Posterior vena cava (tissue), 2 donors: ENCODE data around the gene DOK6. TPM values are rescaled to one million over a fixed set of nuclear protein-coding genes. Genes with fewer than 3 reads are reported as not detected.

Experiments used
- DNase-seq: peaks from one replicate; pipeline ENCODE4 v3.0.0-alpha.2; 2020; ENCODE audit warnings: low spot score
- intact Hi-C, 2 donors: fragments of 100-400 bp; cut with DNase I; formaldehyde crosslinking; loops; one replicate each; pipeline versions ENCODE4 v1.14.1 to v1.14.2; 2022 to 2023
- total RNA-seq, 2 donors: library from RNA; stranded (reverse); fragmentation: NEBNext Ultra II Directional; extraction: Animal tissue kit (Norgen Biotek cat#: 25700); gene quantifications; one replicate each; pipeline ENCODE4 v1.2.1, GENCODE V29; 2021
- donor health status: DM: yes; HTN: yes; CAD: no.
- donor health status: DM: yes; HTN: yes; CAD: no.

The DOK6 gene
- total RNA-seq, 2 donors from 2014 or later = 7.2 to 8.7 TPM

DNA sequence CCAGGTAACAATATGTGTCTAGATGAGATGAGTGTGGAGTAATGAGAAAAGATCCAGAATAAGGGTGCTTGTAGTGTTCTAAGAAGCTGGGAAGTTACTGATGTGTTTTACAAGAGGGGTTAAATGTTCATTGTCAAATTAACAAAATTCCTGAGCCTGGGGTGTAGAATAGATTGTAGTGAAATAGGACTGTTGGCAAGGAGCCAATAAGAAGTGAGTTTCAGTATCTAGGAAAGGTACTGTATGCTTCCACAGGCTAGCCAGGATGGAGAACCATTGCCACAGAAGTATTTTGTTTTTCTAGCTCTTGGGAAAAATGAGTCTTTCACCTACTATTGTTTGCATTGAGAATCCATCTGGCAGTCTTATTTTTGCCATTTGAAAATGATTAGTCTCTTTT, 10.5 kb downstream of the DOK6 start:
- no peak for DNase-seq
- intact Hi-C loops = loop anchor here in 1 of 2 donors (5.0 kb wide), 1 partner anchor 539 kb away; no protein-coding TSS in a partner anchor

DNA sequence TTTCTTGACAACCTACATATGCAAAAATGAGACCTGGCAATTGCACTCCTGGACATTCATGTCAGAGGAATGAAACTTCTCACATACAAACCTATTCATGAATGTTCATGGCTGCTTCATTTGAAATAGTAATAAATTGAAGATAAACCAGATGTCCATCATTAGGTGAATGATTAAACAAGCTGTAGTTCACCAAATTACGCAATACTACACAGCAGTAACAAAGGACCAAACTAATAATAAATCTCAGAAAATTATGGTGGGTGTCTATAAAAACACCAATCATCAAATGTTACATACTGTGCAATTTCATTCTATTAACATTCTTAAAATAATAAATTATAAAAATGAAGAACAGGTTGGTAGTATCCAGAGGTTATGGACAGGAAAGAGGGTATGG, 13.5 kb downstream of the DOK6 start:
- intact Hi-C loops = loop anchor here in 1 of 2 donors (5.0 kb wide), 1 partner anchor 542 kb away; no protein-coding TSS in a partner anchor

DNA sequence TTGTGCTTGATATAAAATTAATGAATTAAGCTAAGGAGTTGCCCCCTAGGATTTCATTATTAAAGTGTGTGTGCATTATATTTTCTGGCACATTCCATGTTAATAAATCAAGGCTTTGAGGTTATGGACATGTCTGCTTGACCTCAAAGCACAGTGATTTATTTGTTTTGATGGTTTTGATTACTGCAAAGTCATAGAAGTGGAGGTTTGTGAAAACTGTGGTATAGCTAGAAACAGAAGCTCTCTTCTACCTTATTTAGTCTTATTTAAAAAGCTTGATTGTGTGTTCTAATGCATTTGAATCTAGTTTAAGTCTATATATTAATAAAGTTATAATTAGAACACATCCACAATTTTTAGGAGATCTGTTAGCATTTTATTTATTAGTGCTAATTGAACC, 32.2 kb downstream of the DOK6 start:
- intact Hi-C loops = no loop called here

More for the DNA sequence above, 13.5 kb downstream of the DOK6 start:
- DNase-seq = no peak

GRCh38 chr18:69435000-69435399, 34.3 kb downstream of the DOK6 start:
- DNase-seq = no peak
- intact Hi-C loops = no loop called here

More for the DNA sequence above, 32.2 kb downstream of the DOK6 start:
- no peak for DNase-seq

DNA sequence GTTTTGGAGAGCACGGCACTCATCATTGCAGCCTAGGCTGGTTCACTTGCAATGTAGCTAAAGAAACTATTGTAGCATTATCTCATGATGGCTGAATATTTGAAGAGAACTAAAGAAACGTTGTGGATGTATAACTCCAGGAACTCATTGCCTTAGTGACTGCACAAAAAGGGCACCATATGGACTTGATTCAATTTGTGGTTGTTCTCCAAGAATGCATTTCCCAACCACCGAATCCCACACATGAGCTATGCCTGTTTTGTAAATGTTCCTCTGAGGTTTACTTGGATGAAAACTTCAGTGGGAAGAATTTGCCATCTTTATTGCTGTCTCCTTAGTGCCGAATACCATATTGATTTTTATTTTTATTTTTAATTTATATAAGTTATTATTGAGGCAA, 43.5 kb downstream of the DOK6 start:
- intact Hi-C loops = no loop called here
- DNase-seq = no peak

- intact Hi-C loops = no loop called here
- no peak for DNase-seq
Observed at GRCh38 chr18:69447886-69448285, 47.2 kb downstream of the DOK6 start.

- intact Hi-C loops = no loop called here
- DNase-seq = no peak
Observed at GRCh38 chr18:69455125-69455524, 54.4 kb downstream of the DOK6 start.

DNA sequence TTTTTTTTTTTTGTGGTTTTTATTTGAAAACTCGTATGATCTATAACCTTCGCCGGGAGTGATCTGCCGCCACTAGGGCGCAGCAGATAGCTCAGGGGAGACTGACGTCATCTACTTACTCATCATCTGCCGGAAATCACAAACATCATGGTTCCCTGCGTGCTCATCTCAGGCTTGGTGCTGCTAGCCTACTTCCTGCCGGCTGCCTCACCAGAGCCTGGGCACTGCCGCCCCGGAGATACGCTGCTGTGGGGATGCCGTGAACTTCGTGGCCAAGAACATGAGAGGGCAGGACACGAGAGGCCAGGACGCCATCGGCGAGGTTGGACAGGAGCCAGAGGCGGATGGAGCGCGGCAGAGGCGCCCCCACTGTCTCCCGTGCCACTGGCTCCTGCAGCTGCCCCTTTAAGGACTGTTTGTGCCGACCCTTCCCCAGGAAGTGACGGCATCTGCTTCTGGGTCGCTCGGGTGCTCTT, 68.8 kb downstream of the DOK6 start:
- no peak for DNase-seq

GRCh38 chr18:69480460-69480859, 79.8 kb downstream of the DOK6 start:
- no peak for DNase-seq
- intact Hi-C loops = no loop called here

More for the DNA sequence above, 68.8 kb downstream of the DOK6 start:
- intact Hi-C loops = no loop called here

GRCh38 chr18:69483574-69483973, 82.9 kb downstream of the DOK6 start:
- intact Hi-C loops = no loop called here
- DNase-seq = no peak

GRCh38 chr18:69484699-69485396, 84.2 kb downstream of the DOK6 start:
- intact Hi-C loops = no loop called here
- no peak for DNase-seq

DNA sequence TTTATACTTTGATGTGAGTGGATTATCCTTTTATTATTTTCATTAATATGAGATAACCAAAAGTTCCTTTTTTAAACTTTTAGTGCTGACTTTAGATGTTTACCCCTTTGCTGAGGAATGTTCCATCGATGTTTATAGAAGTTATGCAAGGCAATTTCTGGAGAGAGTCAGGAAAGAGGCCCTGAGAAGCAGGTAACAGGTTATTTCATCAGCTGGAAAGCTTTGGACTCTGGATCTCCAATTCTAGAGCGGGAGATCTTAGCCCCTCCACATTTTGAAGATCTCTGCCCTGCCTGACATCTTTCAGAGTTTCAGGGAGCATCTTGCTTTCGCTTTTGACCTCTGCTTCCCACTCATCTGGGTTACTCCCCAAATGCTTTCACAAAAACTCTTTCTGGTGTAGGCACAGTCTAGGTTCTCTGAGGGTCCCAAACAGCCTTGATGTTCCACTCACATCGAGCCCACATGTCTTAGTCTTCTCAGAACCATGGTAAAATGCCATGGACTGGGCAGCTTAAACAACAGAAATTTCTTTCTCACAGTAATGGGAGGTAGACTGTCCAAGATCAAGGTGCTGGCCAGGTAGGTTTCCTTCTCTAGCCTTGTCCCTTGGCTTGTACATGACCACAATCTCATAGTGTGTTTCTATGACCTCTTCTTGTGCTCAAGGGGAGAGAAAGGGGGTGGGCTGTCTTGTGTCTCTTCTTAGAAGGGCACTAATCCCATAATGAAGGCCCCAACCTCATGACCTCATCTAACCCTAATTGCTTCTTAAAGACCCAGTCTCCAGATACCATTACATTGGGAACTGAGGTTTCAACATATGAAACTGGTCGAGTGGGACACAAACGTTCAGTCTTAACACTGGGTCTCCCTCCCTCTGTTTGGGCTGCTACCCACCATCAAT, 87.1 kb downstream of the DOK6 start:
- no peak for DNase-seq
- intact Hi-C loops = no loop called here

GRCh38 chr18:69490072-69490471, 89.4 kb downstream of the DOK6 start:
- no peak for DNase-seq
- intact Hi-C loops = no loop called here

- intact Hi-C loops = no loop called here
- no peak for DNase-seq
Observed at GRCh38 chr18:69490813-69491212, 90.1 kb downstream of the DOK6 start.

DNA sequence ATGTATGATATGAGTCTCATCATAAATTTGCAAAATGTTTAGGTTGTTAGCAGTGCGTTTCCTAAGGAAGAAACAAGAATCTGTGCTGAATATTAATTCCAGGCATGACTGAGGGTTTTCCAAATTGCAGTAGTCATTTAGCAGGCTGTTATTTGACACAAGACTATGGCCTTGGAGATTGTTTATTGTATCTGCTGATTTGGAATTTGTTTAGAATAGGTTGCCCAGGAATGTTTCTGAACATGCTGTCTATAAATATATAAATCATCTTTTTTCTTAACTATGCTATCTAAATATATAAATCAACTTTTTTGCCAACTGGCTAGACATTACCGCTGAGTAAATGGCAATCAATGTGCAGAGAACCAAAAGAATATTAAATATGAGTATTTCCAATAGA, 90.9 kb downstream of the DOK6 start:
- intact Hi-C loops = no loop called here
- no peak for DNase-seq

GRCh38 chr18:69492861-69493260, 92.2 kb downstream of the DOK6 start:
- DNase-seq = no peak
- intact Hi-C loops = no loop called here

- DNase-seq = no peak
- intact Hi-C loops = no loop called here
Observed at GRCh38 chr18:69494841-69495240, 94.2 kb downstream of the DOK6 start.

GRCh38 chr18:69495338-69495737, 94.7 kb downstream of the DOK6 start:
- intact Hi-C loops = no loop called here
- no peak for DNase-seq

DNA sequence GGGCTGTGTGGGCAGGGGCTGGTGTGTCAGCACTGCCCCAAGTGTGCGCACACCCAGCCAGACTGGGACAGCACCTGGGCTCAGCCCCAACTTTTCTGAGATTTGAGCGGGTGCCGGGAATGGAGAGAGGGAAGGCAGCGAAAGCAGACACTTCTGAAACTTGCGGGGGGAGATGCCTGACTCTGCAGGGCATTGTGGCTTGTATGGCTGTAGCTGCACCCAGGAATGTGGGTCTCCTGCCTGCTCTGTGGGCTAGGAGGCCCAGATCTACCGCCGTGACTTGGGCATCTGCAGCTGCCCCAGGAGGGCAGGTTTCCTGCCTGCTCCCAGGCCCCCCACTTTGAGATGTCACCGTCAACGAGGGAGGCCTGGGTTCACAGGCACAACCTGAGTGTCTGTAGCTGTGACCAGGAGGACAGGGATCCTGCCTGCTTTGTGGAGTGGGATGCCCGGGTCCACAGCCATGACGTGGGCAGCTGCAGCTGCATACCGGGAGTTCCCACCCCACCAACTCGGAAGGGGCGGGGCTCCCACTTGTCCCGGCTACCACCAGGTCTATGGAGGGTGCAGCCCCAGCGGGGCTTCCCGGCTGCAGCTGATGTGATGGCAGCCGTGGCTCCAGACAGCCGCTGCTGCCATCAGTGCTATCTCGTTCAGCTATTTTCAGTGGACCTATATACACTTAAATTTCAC, 95.3 kb downstream of the DOK6 start:
- DNase-seq = no peak
- intact Hi-C loops = no loop called here

- no peak for DNase-seq
- intact Hi-C loops = no loop called here
Observed at GRCh38 chr18:69518989-69519388, 118.3 kb downstream of the DOK6 start.
